Measurements from ENCODE around the gene SORBS1.

The SORBS1 gene

GRCh38 chr10:95573964-95574604 is 12.9 kb upstream of the SORBS1 start:
- no peak for TF ChIP-seq CTCF (conservative IDR thresholded peaks at IDR 0.05)
- H3K27ac ChIP-seq = no peak overlapping the region

GRCh38 chr10:95573527-95573926 is 12.4 kb upstream of the SORBS1 start:
- H3K27ac ChIP-seq = no peak overlapping the region
- no peak for TF ChIP-seq CTCF (conservative IDR thresholded peaks at IDR 0.05)

DNA sequence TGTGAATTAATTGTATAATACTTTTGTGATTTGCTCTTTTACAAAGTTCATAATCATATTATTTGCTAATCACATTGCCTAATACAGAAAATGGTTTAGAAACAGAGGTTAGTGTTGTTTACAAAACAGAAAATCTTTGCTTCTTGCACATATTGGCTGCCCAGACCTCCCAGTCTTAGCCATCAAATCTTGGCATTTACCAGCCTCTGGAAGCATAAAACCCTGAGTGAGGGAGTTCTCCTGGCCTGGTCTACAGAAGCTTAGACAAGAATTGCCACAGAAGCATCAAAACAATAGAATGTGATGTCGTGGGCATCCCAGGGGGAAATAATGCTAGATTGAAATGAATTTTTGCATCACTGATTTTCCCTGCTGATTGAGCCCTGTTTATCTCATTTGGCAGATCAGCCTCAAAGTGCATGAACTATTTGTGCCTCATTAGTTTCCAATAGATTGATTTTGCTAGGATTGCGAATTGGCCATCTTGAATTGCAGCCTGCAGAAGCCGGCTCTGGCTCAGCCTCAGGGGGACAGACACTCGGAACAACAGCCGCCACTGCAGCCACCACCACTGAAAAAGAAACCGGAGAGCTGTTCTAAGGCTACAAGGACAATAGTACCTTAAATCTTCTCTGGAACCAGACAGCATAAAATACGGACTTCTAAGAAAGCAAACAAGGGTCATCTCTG is 11.1 kb upstream of the SORBS1 start:
- no peak overlapping the region for H3K27ac ChIP-seq
- no peak for TF ChIP-seq CTCF (conservative IDR thresholded peaks at IDR 0.05)

- H3K27ac ChIP-seq = no peak overlapping the region
- TF ChIP-seq CTCF (conservative IDR thresholded peaks at IDR 0.05) = no peak
Observed at GRCh38 chr10:95571390-95571789, 10.2 kb upstream of the SORBS1 start.

GRCh38 chr10:95569368-95569767 is 8.2 kb upstream of the SORBS1 start:
- TF ChIP-seq CTCF (conservative IDR thresholded peaks at IDR 0.05) = no peak
- no peak overlapping the region for H3K27ac ChIP-seq

DNA sequence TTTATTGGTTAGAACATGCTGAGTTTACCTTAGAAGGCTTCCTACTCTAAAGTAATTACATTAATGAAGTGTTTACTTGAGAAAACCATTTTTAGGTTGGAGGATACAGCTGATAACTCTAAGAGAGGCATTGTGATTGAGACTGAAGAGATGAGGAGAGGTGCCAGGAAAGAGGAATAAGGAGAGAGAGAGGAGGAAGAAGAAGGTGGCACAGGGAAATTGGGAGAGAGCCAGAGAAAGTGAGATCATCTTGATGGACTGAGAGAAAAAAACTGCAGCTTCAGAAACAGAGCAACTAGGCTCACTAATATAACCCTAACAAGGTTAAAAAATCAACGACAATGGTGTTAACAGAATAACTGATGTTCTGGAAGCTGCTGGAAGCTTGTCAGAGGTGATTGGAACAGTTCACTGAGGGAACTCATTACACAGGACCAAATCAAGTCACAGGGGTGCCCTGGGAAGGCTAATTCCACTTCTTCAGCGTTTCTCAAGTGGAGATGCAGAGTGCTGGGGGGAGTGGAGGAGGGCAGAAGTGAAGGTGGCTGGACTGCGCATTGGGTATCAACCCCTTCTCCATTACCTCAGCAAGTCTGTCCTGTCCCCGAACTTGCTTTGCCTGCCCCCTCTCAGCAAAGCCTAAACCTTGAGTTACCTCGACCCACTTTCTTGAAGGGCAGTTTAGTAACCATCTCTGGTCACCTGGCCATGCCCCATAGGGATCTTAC is 6.9 kb upstream of the SORBS1 start:
- TF ChIP-seq CTCF (conservative IDR thresholded peaks at IDR 0.05) = no peak
- no peak overlapping the region for H3K27ac ChIP-seq

DNA sequence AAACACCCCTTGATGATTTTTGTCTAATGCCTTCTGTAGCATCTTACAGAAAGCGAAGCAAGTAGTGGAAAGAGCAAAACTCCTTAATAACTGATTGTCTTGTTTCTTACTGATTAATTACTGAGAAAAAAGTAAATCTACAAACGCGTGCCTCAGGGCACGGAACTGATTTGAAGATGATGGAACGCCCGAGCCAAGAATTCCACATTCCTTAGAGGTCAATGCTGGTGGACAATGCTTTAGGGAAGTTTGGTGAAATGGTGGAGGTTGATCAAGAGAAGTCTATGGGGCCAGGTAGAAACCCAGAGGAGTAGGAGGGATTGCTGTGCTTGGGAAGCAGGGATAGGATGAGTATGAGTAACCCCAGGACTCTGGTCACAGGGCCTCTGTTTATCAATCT is 5.0 kb upstream of the SORBS1 start:
- TF ChIP-seq CTCF (conservative IDR thresholded peaks at IDR 0.05) = no peak
- H3K27ac ChIP-seq = no peak overlapping the region
